ENCODE measurements around the gene SETD1B. TPM values are rescaled to one million over a fixed set of nuclear protein-coding genes. Genes with fewer than 3 reads are reported as not detected.
A peak's percentile ranks its signal among the peaks of the same experiment; 100 is the strongest.

The SETD1B gene
- total and polyA plus RNA-seq, 2 of the 4 experiments (the other 2 are of a cell fraction) = 0.90 to 5.1 TPM

GRCh38 chr12:121787063-121788025 is 16.5 kb upstream of the SETD1B start:
- POLR2A ChIA-PET (ENCODE audit: unreplicated experiment) = no interaction called here
- Histone ChIP-seq H3K4ac (ENCODE audit: low read depth, low read length) (no peak overlapping the region), H4K20me1 (ENCODE audit: insufficient read depth, low read length) (peaks cover 20% of the 10 kb centered on the region; the same call in 1 of the 2 replicates), H3K18ac (ENCODE audit: low read depth, low read length) (no peak overlapping the region), H3K14ac (replicated peaks; ENCODE audit: low read depth, low read length) (no peak overlapping the region), H2BK15ac (ENCODE audit: low read depth, low read length) (no peak overlapping the region), H3K9me3 (ENCODE audit: control insufficient read depth, insufficient read depth, low read length) (no peaks in the 10 kb centered on the region), H3K27me3 (ENCODE audit: control insufficient read depth, insufficient read depth, low read length) (no peaks in the 10 kb centered on the region), H3K4me3 (ENCODE audit: insufficient read depth, low read depth, low read length) (no peak overlapping the region), H2AK9ac (replicated peaks; ENCODE audit: low read depth, low read length, poor library complexity) (no peak overlapping the region), H3K56ac (ENCODE audit: extremely low read depth, insufficient read depth, low read length) (no peak overlapping the region), H3K4me2 (ENCODE audit: low read depth, low read length) (no peak overlapping the region), H3K9me1 (ENCODE audit: insufficient read depth, low read length) (peaks cover 13% of the 10 kb centered on the region), H3K36me3 (ENCODE audit: control insufficient read depth, insufficient read depth, low read length) (no peaks in the 10 kb centered on the region), H3K79me1 (ENCODE audit: low read depth in 1 of 2, low read length in 2 of 2) (peaks cover 0 to 18% of the 10 kb centered on the region in 2 experiments; a peak in 1 of 4 replicates), H2BK20ac (ENCODE audit: low read depth, low read length) (no peak overlapping the region), H2BK5ac (ENCODE audit: low read depth, low read length, poor library complexity, severe bottlenecking) (no peak overlapping the region), H4K8ac (ENCODE audit: low read depth in 2 of 2, low read length in 2 of 2) (no peak overlapping the region), H3K4me1 (ENCODE audit: control insufficient read depth, insufficient read depth, low read length) (peaks cover 8% of the 10 kb centered on the region), H4K5ac (ENCODE audit: low read depth, low read length) (no peak overlapping the region), H2AK5ac (ENCODE audit: low read depth, low read length) (peak overlapping the region; percentile 27), H3K27ac (ENCODE audit: insufficient read depth, low read length) (no peak overlapping the region), H2AFZ (replicated peaks; ENCODE audit: low read length, poor library complexity) (no peak overlapping the region), H3K9ac (ENCODE audit: low read depth, low read length) (no peak overlapping the region), H3K23ac (ENCODE audit: low read depth, low read length) (no peak overlapping the region), H2BK120ac (ENCODE audit: low read depth, low read length) (no peak overlapping the region), H4K91ac (ENCODE audit: insufficient read depth, low read depth, low read length) (no peak overlapping the region)
- in situ Hi-C loops (cut with MboI; ENCODE audit: low sequenced_read_pairs) (no loop called here), intact Hi-C loops (cut with micrococcal nuclease) (no loop called here), dilution Hi-C loops (cut with HindIII; ENCODE audit: low sequenced_read_pairs, unreplicated experiment) (no loop called here)
- BruUV-seq (replicated peaks) = no TSS peak
- WGBS, 2 experiments (ENCODE audit: extremely low coverage in 2 of 2, insufficient read length in 1 of 2) = 100% methylated on average over 2 of the region's 17 CpGs; no CpG with 5 or more reads in 1 of the 2 experiments
- no peak for ATAC-seq (ENCODE audit: low read depth)
- CTCF ChIA-PET = interaction anchor here (0.6 to 1.7 kb wide), 2 partner anchors 11 to 1182 kb away, joined by 4 read pairs; no protein-coding TSS in a partner anchor
- DNase-seq = no peak
- no peak for TF ChIP-seq BHLHE40 (IDR thresholded peaks at IDR 0.05; ENCODE audit: low read depth, low read length)
- TF ChIP-seq CHD1 (IDR thresholded peaks at IDR 0.05; ENCODE audit: low read depth, low read length) = no peak
- no peak for TF ChIP-seq FOS (IDR thresholded peaks at IDR 0.05; ENCODE audit: low read depth, low read length)
- no peak for TF ChIP-seq MXI1 (IDR thresholded peaks at IDR 0.05; ENCODE audit: borderline replicate concordance, low read depth, low read length)
- TF ChIP-seq RAD21 (IDR thresholded peaks at IDR 0.05; ENCODE audit: low read length) = no peak
- no peak for TF ChIP-seq MAZ (IDR thresholded peaks at IDR 0.05; ENCODE audit: borderline replicate concordance, low read depth, low read length)
- no peak for TF ChIP-seq SMC3 (IDR thresholded peaks at IDR 0.05; ENCODE audit: low read depth, low read length)
- TF ChIP-seq RCOR1 (IDR thresholded peaks at IDR 0.05; ENCODE audit: insufficient replicate concordance, low read length) = no peak
- no peak for TF ChIP-seq NFE2L2 (IDR thresholded peaks at IDR 0.05; ENCODE audit: low read depth, low read length)
- no peak for TF ChIP-seq CTCF (conservative IDR thresholded peaks at IDR 0.05; ENCODE audit: low read depth, low read length)
- TF ChIP-seq POLR2A (IDR thresholded peaks at IDR 0.05; ENCODE audit: low read depth, low read length) = no peak
- no peak for TF ChIP-seq ELK1 (IDR thresholded peaks at IDR 0.05; ENCODE audit: borderline replicate concordance, low read depth, low read length)
- TF ChIP-seq CEBPB (IDR thresholded peaks at IDR 0.05; ENCODE audit: low read depth, low read length) = no peak
- TF ChIP-seq MAFK (IDR thresholded peaks at IDR 0.05; ENCODE audit: low read depth, low read length) = no peak
- no peak for TF ChIP-seq RFX5 (IDR thresholded peaks at IDR 0.05; ENCODE audit: low read depth, low read length)

Measured in IMR-90 (cell line).